GM12878 (cell line): ENCODE results near the gene ANKRD44. TPM values are rescaled to one million over a fixed set of nuclear protein-coding genes. Genes with fewer than 3 reads are reported as not detected.

Source experiments
- ATAC-seq: fragments of 200-7000 bp; cut with Tn5 transposase; 3 replicates; pipeline ENCODE4 v1.9.1; 2020; ENCODE audit warnings: mild to moderate bottlenecking, moderate library complexity
- BruUV-seq: library from RNA; stranded (reverse); fragments of 400-500 nt; replicated peaks from 2 replicates; lab custom pipeline; 2021; lab: Mats Ljungman, UMichigan
- CTCF ChIA-PET: fragments of 300-600 bp; sonication (Branson Sonifier 250); formaldehyde crosslinking; extraction: SDS; loops from one replicate; lab custom pipeline; 2021; ENCODE audit warnings: inconsistent platforms; lab: Yijun Ruan, JAX
- POLR2A ChIA-PET: fragments of 350-600 bp; formaldehyde crosslinking; extraction: SDS; loops from one replicate; lab custom pipeline; 2021; ENCODE audit warnings: inconsistent platforms; lab: Charles Lee
- RAD21 ChIA-PET: fragments of 300-600 bp; sonication (Branson Sonifier 250); formaldehyde crosslinking; loops from one replicate; lab custom pipeline; 2023; ENCODE audit warnings: antibody characterized with exemption; ENCODE audit not compliant: unreplicated experiment; lab: Charles Lee
- SMC1A ChIA-PET: fragments of 300-600 bp; sonication (Branson Sonifier 250); formaldehyde crosslinking; loops from one replicate; lab custom pipeline; 2023; ENCODE audit not compliant: unreplicated experiment, uncharacterized antibody; lab: Charles Lee
- DNase-seq: peaks from one replicate; pipeline ENCODE4 v3.0.0-alpha.2; 2011; ENCODE audit warnings: low read depth, low spot score
- FAIRE-seq: peaks from 3 replicates; lab custom pipeline; 2011; peaks lifted over from hg19 to GRCh38; lab: Jason Lieb, UNC
- H2AFZ ChIP-seq: 2 replicates; pipeline ENCODE4 v1.6.0; 2011; ENCODE audit warnings: low read depth, low read length, control low read depth; ENCODE audit not compliant: control insufficient read depth
- H3K27ac ChIP-seq: 2 replicates; pipeline ENCODE4 v1.5.1; 2011; ENCODE audit warnings: control low read depth; ENCODE audit not compliant: control insufficient read depth, insufficient read depth
- H3K27me3 ChIP-seq, 2 experiments: replicated peaks in 1 of 2; 2 replicates each; pipeline versions ENCODE4 v1.6.0 to v1.6.1; 2011; ENCODE audit warnings: low read length in 1 of 2; ENCODE audit not compliant: control insufficient read depth in 2 of 2, insufficient read depth in 2 of 2
- H3K36me3 ChIP-seq, 2 experiments: 2 replicates each; pipeline ENCODE4 v1.5.1; 2011; ENCODE audit warnings: low read length in 1 of 2; ENCODE audit not compliant: control insufficient read depth in 2 of 2, insufficient read depth in 2 of 2
- H3K4me1 ChIP-seq: 2 replicates; pipeline ENCODE4 v1.6.1; 2011; ENCODE audit warnings: mild to moderate bottlenecking, low read length, moderate library complexity, mixed read lengths; ENCODE audit not compliant: control insufficient read depth, insufficient read depth
- H3K4me2 ChIP-seq: 2 replicates; pipeline ENCODE4 v1.6.0; 2011; ENCODE audit warnings: control low read depth; ENCODE audit not compliant: control insufficient read depth, insufficient read depth
- H3K4me3 ChIP-seq: fragments of 200-600 bp; sonication (generic); 2 replicates; pipeline ENCODE4 v1.5.1; 2016
- H3K79me2 ChIP-seq: 2 replicates; pipeline ENCODE4 v1.6.0; 2011; ENCODE audit warnings: low read length; ENCODE audit not compliant: control insufficient read depth, insufficient read depth
- H3K9ac ChIP-seq: 2 replicates; pipeline ENCODE4 v1.8.0; 2011; ENCODE audit warnings: low read length, control low read depth, mixed read lengths; ENCODE audit not compliant: control insufficient read depth, insufficient read depth
- H3K9me3 ChIP-seq: replicated peaks from 3 replicates; pipeline ENCODE4 v1.5.1; 2011; ENCODE audit warnings: mild to moderate bottlenecking, low read length; ENCODE audit not compliant: control insufficient read depth, insufficient read depth
- H4K20me1 ChIP-seq: 2 replicates; pipeline ENCODE4 v1.6.0; 2011; ENCODE audit not compliant: control insufficient read depth, insufficient read depth
- BMI1 ChIP-seq: fragments of 450-650 bp; IDR thresholded peaks from 2 replicates; pipeline ENCODE4 v1.6.1; 2016; ENCODE audit warnings: mild to moderate bottlenecking, moderate library complexity, borderline replicate concordance
- CHD2 ChIP-seq: IDR thresholded peaks from 2 replicates; pipeline ENCODE4 v1.6.1; 2011; ENCODE audit warnings: low read depth, low read length, improper control_type of control experiment, borderline replicate concordance
- ESRRA ChIP-seq: IDR thresholded peaks from 2 replicates; pipeline ENCODE4 v1.6.1; 2012; ENCODE audit warnings: mild to moderate bottlenecking, low read length, improper control_type of control experiment
- HDAC2 ChIP-seq: fragments of 200-600 bp; sonication (generic); IDR thresholded peaks from 2 replicates; pipeline ENCODE4 v1.6.1; 2017
- JUNB ChIP-seq: IDR thresholded peaks from 2 replicates; pipeline ENCODE4 v1.6.1; 2016; ENCODE audit warnings: antibody characterized with exemption, mild to moderate bottlenecking
- MTA3 ChIP-seq: IDR thresholded peaks from 2 replicates; pipeline ENCODE4 v1.6.1; 2012; ENCODE audit warnings: low read length, inconsistent platforms, borderline replicate concordance
- POLR2AphosphoS5 ChIP-seq: IDR thresholded peaks from 2 replicates; pipeline ENCODE4 v1.6.1; 2011; ENCODE audit warnings: mild to moderate bottlenecking, low read length, inconsistent platforms
- SMAD5 ChIP-seq: IDR thresholded peaks from 2 replicates; pipeline ENCODE4 v1.6.1; 2016; ENCODE audit warnings: antibody characterized with exemption, low read depth
- SMARCA5 ChIP-seq: fragments of 450-650 bp; IDR thresholded peaks from 2 replicates; pipeline ENCODE4 v1.6.1; 2017; ENCODE audit warnings: mild to moderate bottlenecking
- ZZZ3 ChIP-seq: IDR thresholded peaks from 2 replicates; pipeline ENCODE4 v1.6.1; 2011; ENCODE audit warnings: low read depth; ENCODE audit not compliant: control insufficient read depth, insufficient read length
- WGBS: methylation state at CpG from one replicate; pipeline ENCODE4 v1.1.6; 2016; ENCODE audit warnings: low lambda C conversion rate; ENCODE audit not compliant: insufficient replicate concordance, insufficient coverage; ENCODE audit errors: missing lambda C conversion rate; 5-methylcytosine and 5-hydroxymethylcytosine counted together
- in situ Hi-C: fragments of 300-500 bp; cut with MboI; formaldehyde crosslinking; loops from 9 replicates; pipeline ENCODE4 v1.14.3; 2018; ENCODE audit warnings: mixed read lengths
- intact Hi-C: fragments of 100-400 bp; cut with micrococcal nuclease; formaldehyde crosslinking; loops from one replicate; pipeline ENCODE4 v1.14.2; 2022; ENCODE audit not compliant: unreplicated experiment
- polyA plus RNA-seq, 11 experiments: library from polyadenylated mRNA; depleted of rRNA in 4 of 11; unstranded in 6 of 11; stranded (reverse) in 5 of 11; fragments of >200 nt; fragmentation: Nextera tagmentation in 4 of 11; fragmentation: Illumina TruSeq in 1 of 11; extraction: Ambion mirVana in 4 of 11; extraction: Trizol in 1 of 11; gene quantifications; 1 replicate in 1 of 11; 2 replicates in 10 of 11; pipeline versions ENCODE4 v1.2.1 to v1.2.3, GENCODE V29; 2011 to 2016; ENCODE audit warnings: inconsistent platforms in 2 of 11, missing spikeins in 2 of 11, low read depth in 1 of 11
- total RNA-seq, 4 experiments: library from RNA; depleted of rRNA in 3 of 4; stranded (reverse); fragments of >200 nt in 3 of 4; fragmentation: Illumina TruSeq in 1 of 4; extraction: Trizol in 1 of 4; gene quantifications; 2 replicates each; pipeline versions ENCODE4 v1.2.1 to v1.2.3, GENCODE V29; 2013 to 2021
- TF ChIP-seq, protein P1 (sequence below): fragments of 450-650 bp; IDR thresholded peaks from 2 replicates; pipeline ENCODE4 v1.6.1; 2014; ENCODE audit warnings: mild to moderate bottlenecking

The ANKRD44 gene
- total and polyA plus RNA-seq, 10 of the 15 experiments (the other 5 are each of a cell fraction or from before 2014, with no cell fraction given), result 19.1 to 99.1 (median 59.6) TPM

DNA sequence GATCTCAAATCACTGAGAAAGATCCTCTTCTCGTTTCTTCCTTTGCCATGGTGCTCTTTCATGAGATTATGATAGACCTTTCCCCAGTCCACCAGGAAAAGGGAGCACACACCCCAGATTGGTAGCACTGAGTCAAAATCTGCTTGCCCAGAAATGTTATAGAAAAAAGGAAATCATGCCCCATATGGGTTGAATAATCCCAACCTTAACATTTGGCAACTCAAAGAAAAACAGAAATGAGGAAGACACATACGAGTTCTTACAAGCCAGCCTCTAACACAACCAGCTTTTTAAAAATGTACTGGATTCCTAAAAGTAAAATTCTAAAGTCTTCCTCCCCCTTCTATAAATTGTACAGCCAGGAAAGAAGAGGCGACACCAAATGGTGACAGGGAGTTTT, 103.0 kb downstream of the ANKRD44 start:
- 0% methylated on average over 3 of the region's 3 CpGs for WGBS
- Histone ChIP-seq H3K36me3 (0 out of 4 replicates have a peak, but pooled peaks cover 1 to 5% of the 10 kb centered on the region in 2 experiments), H3K4me1 (peaks cover 74% of the 10 kb centered on the region), H3K4me3 (peak overlapping the region; percentile 33; the same call in 1 of the 2 replicates), H2AFZ (no peak overlapping the region), H3K4me2 (peak overlapping the region; percentile 85), H3K27ac (peak overlapping the region; percentile 97), H3K9me3 (no peaks in the 10 kb centered on the region; the same call in 2 of the 3 replicates), H3K27me3 (no peaks in the 10 kb centered on the region), H3K9ac (peak overlapping the region; percentile 5), H3K79me2 (peaks cover 89% of the 10 kb centered on the region), H4K20me1 (no peaks in the 10 kb centered on the region)
- TF ChIP-seq ZZZ3 (no peak), SMAD5 (no peak), CHD2 (no peak), JUNB (no peak), SMARCA5 (no peak), MTA3 (no peak), BMI1 (no peak), ESRRA (no peak), HDAC2 (no peak), POLR2AphosphoS5 (no peak)
- TF ChIP-seq, protein P1, sequence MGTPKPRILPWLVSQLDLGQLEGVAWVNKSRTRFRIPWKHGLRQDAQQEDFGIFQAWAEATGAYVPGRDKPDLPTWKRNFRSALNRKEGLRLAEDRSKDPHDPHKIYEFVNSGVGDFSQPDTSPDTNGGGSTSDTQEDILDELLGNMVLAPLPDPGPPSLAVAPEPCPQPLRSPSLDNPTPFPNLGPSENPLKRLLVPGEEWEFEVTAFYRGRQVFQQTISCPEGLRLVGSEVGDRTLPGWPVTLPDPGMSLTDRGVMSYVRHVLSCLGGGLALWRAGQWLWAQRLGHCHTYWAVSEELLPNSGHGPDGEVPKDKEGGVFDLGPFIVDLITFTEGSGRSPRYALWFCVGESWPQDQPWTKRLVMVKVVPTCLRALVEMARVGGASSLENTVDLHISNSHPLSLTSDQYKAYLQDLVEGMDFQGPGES, result no peak
- no TSS peak for BruUV-seq
- ChIA-PET SMC1A (interaction anchor here (0.6 to 18.1 kb wide), 16 partner anchors 8 to 95 kb away, joined by 3 to 433 read pairs (median 7); partner anchors contain the start of gene ANKRD44), RAD21 (interaction anchor here (0.8 to 18.1 kb wide), 9 partner anchors 9 to 95 kb away, joined by 3 to 408 read pairs (median 4); partner anchors contain the start of gene ANKRD44), POLR2A (interaction anchor here (0.8 to 6.5 kb wide), 9 partner anchors 9 to 100 kb away, joined by 3 to 80 read pairs (median 4); partner anchors contain the start of gene ANKRD44), CTCF (interaction anchor here (0.7 to 5.0 kb wide), 9 partner anchors 9 to 102 kb away, joined by 3 to 37 read pairs (median 10); no protein-coding TSS in a partner anchor)
- DNase-seq (no peak), ATAC-seq (no peak), FAIRE-seq (no peak)
- intact Hi-C loops, result no loop called here
- in situ Hi-C loops, result no loop called here
